HG03460 (cell line): ENCODE measurements around the gene CBX7.
"Not testable (repeated sequence)": the region's sequence is repeated elsewhere in the genome, so short reads cannot be mapped to it uniquely, and the experiment has no call there.

ENCODE experiments used
- ATAC-seq: cut with Tn5 transposase; IDR thresholded peaks from one replicate; pipeline ENCODE4 v1.9.1; 2021; ENCODE audit not compliant: unreplicated experiment

Gene CBX7

DNA sequence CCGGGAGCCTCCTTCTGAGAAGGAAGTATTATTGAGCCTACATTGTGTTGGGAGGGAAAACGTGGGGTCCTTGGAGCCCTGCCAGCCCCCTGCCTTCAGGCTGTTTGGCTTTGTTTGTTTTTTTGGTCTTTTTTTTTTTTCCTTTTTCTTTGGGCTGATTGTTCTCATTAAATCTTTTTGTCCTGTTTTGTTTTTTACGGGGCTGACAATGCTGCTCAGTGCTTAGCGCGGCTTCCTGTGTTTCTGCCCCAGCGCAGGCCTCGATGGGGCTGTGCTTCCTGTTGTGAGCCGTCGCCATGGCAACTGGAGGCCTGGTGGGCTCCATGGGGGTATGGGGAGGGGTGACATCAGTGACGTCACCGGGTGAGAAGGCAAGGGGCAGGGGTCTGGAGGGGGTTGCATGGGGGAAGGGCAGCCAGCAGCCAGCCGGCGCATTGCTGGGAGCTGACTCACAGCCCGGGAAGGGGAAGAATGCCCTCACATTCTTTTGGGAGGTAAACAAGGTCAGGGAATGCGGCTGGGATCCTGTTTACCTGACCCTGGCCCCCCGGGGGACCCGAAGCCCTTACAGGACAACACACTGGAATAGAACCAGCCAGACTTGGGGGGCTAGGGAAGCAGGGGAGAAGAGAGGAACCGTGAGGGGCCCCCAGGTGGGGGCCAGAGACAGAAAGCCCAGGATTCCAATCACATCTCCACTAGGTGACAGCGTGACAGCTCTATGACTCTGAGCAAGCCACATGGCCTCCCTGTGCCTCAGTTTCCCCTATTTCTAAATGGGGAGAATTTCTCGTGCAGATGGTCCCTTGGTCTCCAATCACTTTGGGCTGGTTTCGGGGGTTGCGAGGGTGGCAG lies 22.2 kb upstream of the CBX7 start:
- no peak for ATAC-seq

DNA sequence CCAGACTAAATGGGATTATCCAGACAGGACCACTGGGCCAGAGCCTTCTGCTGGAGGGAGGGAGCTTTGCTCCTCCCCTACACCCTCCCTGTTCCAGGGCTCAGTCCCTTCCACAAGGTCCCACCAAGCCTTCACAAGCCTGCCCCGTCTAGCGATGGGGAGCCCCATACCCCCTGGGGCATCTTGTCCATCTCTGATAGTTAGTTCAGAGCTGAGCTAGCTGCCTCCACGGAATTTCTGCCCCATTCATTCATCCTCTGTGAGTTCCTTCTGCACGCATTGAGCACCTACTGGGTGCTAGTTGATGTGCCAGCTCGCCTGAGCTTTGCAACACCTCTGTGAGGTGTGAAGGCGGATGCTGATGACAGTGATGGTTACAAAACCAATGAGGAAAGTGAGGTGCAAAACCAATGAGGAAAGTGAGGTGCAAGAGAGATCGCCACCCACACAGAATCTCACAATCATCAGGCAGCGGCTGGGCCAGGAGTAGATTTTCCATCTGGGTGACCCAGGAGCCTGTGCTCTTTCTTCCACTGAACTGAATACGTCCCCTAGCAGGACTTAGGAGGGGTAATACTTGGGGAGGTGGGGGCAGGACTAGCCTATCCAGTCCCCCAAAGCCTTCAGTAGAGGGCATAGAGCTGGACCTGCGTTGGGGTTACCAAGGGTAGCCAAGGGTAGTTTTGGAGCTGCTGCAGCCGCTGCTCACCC lies 21.5 kb upstream of the CBX7 start:
- ATAC-seq: no peak

DNA sequence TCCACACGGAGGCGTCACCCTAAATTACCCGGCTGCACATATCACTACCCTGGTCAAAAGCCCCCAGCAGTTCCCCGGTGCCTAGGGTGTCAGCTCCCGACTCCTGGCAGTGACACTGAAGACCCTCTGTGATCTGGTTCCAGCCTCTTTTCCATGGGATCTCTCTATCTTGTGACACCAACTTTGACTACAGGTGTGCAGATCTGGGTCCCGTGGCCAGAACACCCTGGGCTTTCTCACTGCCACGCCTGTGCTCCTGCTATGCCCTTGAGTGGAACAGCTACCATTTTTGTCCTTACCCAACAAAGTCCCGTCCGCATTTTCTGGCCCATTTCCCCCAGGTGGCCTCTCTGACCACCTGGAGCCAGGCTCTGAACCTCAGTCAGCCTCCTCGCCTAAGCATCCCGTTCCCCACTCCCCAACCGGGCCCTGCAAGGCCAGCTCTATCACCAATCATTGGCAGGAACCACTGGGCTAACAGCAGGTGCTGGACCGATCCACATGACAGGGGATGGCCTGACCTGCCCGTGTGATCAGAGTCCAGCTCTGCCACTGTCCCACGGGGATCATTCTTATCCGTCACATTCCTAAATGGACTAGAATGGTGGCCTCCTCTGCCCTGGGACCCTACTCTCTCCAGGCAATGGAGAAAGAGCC lies 20.7 kb upstream of the CBX7 start:
- ATAC-seq: no peak

DNA sequence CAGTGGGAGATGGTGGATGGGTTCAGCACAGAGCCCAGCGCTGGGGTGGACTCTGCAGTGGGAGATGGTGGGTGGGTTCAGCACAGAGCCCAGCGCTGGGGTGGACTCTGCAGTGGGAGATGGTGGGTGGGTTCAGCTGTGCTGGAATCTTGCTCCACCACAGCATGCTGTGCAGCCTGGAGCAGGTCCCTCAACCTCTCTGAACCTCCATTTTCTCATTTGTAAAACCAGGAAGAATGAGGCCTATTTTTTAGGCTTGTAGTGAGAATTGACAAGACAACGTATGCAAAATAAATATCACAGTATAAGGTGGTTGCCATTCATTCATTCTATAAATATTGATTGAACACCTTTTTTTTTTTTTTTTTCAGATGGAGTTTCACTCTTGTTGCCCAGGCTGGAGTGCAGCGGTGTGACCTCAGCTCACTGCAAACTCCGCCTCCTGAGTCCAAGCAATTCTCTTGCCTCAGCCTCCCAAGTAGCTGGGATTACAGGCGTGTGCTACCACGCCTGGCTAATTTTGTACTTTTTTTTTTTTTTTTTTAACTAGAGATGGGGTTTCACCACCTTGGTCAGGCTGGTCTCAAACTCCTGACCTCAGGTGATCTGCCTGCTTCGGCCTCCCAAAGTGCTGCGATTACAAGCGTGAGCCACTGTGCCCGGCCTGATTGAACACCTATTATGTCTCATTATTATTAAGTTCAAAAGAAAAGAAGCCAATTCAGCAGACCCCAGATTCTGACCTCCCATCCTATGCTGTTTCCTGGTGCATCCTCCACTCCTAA lies 20.0 kb upstream of the CBX7 start:
- not testable (repeated sequence) for ATAC-seq

DNA sequence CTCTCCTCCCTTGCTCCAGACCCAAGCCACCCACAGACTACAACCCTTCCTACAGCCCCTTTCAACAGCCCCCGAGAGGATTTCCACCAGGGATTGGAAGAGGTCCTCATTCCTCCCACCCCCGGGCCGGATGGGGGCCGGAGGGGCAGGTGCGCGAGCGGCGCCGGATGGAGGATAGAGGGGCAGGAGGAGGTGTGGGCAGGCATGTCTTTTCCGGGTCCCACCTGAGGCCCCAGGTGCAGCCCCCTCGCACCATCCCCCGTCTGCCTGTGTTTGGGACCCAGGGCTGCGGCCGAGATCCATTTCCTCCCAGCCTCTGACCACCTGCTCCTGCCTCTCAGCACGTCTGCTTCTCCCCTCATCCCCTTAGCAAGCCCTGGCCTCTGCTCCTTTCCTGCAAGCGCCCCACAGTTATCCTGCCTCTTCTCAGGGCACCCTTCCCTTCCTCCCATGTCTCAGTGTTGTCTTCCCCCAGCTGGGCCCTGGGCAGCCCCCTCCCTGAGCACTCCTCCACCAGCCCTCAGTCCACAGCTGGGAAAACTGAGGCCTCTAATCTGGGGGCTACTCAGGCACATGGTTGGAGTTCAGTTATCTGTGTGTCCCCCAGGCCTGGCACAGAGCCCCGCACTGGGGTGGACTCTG lies 19.3 kb upstream of the CBX7 start:
- no peak for ATAC-seq

DNA sequence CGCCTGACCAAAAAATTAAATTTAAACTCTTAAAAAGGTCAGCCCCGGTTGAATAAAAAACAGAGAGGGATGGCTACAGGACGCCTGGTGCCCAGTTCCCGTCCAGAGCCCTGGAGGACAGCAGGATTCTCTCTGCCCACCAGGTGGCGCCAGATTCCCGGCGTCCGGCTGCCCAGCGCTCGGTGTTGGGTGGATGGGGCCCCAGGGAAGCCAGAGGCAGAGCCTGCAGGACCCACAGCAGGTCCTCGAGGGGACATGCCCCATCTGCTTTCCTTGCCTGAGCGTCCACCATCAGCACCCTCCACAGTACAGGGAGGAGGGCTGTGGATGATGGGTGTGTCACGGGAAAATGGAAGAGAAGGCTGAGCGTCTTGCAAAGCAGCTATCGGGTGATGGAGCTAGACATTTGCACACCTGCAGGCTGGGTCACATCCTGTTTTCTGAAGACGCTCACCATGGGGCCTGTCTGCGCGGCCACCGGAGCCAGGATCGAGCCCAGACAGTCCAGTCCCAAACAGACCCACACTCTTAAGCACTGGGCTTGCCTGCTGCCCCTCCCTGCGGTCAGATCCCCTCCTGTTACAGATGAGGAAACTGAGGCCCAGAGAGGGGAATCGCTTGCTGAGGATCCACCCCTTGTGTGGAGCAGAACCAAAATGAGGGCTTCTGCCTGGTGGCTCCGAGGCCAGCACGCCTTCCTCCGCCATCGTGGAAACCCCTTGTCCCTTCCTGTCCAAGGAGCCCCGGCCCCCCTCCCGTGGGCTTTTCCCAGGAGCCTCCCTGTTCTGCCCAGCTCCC lies 18.5 kb upstream of the CBX7 start:
- no peak for ATAC-seq

DNA sequence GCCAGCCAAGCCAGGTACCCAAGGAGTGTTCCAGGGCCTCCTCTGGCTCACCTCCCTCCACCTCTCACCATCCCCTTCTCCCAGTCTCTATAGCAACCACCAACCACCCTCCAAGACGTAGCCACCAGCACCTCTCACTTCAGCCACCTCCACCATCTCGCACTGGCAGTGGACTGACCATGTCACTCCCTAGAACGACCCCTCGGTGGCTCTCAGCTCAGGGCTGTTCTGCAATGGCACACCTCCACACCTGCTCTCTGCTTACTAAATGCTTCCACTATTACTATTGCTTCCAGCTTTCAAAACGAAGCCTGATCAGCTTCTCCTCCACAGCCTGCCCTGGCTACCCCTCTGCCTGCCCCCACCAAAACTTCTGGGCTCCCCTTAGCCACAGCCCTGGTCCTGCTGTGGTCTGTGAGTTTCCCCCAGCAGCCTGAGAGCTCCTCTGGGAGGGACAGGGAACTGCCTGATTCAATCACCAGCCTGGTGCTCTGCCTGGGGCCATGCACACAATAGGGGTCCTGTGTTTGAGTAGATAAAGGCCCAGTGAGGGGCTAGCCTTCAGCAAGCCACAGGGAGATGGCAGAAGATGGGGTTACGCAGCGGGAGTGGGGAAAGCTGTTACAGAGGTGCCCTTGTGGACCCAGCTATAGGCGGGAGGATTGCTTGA lies 17.5 kb upstream of the CBX7 start:
- ATAC-seq: no peak

DNA sequence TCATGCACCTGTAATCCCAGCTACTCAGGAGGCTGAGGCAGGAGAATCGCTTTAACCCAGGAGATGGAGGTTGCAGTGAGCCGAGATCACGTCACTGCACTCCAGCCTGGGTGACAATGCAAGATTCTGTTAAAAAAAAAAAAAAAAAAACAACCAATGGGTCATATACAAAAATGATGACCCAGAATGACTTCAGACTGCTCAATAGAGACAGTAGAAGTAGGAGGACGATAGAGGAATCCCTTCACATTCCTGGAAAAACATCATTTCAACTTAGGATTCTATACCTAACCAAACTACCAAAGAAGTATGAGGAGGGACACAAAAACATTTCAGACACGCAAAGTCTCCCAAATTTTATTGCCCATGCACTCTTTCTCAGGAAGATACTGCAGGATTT lies 14.1 kb upstream of the CBX7 start:
- ATAC-seq: no peak

DNA sequence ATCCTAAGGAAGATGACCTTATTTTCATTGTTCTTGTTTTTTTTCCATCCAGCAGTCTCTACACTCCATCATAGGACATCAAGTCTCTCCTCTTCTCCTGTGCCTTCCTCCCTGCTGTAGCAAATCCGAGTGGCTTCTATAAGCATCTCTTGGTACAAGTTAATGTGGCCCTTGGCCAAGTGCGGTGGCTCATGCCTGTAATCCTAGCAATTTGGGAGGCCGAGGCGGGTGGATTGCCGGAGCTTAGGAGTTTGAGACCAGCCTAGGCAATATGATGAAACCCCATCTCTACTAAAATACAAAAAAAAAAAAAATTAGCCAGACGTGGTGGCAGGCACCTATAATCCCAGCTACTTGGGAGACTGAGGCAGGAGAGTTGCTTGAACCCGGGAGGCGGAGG lies 3.6 kb upstream of the CBX7 start:
- ATAC-seq: not testable (repeated sequence)

DNA sequence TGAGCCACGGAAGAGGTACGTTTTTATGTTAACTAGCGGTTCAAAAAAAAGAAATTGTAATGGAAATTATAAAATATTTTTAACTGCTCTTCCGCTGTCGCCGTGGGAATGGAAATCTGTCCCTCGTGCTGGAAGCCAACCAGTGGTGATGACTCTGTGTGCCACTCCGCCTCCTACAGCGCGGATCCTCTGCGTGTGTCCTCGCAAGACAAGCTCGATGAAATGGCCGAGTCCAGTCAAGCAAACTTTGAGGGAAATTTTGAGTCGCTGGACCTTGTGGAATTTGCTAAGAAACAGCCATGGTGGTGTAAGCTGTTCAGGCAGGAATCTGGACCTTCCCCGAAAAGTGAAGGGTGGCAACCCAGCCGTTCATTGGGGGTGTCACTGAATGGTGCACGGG lies 2.9 kb upstream of the CBX7 start:
- ATAC-seq: no peak

DNA sequence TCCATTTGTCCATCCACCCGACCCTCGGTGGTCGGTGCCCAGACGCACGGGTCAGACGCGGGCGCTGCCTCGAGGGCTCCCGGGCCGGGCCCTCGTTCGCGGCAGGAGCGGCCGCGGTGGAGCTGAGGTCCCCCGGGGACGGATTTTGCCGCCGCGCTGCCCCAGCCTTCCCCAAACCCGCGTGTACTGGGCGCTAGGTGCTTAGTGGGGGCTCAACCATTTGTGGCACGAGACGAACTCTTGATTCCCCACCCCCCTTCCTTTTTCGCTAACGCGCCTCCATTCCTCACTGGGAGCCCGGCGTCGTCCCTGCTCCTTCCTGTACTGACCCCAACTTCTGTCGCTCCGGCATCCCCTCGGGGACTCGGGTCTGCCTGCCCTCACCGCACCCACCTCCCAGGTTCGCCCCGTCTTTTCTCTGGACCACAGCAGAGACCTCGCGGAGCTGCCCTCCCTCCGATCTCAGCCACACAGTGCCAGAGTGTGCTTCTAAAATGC lies 789 bp upstream of the CBX7 start:
- no peak for ATAC-seq

DNA sequence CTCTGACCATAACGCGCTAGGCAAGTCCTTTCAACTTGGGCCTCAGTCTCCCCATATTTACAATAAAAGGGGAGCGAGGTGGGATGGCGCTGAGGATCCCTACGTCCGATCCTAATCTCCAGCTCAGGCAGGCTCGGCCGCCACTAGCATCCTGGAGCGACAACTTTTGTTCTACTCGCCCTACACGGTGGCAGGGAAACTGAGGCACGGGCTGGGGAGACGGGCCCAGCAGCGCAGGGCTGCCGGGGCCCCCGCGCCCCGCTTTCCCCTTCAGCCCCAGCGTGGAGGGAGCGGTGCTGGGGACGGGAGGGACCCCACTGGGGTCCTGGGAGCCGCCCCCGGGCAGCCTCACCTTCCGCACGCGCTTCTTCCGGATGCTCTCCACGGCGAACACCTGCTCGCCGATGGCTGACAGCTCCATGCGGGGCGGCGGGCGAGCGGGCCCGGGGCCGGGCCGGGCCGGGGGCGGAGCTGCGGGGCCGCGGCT lies 413 bp downstream of the CBX7 start:
- ATAC-seq: no peak

DNA sequence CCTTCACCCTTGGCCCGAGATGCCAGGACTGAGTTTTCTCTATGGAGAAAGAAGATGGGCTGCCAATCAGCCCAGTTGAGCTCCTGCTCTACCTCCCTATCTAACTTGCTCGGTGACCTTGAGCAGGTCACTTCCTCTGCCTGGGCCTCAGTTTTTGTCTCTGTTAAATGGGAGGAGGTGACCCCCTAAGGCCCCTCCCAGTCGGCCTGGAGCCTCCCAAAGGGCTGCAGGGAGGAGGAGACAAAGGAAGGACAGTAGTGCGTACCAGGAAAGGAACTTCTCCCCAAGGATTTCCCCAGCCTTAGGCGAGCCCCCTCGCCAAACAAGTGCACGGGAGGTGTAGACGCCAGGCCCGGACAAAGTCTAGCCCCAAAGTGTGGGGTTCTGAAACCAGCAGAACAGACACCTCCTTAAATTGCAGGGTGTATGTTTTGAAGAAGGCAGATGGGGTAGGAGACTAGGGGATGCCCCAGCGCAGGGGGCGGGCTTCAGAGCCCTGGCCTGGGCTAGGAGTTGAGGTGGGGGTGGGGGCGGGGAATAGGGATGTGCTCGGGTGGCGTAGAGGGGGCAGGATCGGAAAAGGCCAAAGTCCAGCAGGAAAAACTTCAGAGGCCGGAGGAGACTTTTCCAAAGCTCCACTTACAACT lies 1.0 kb downstream of the CBX7 start:
- ATAC-seq: no peak

DNA sequence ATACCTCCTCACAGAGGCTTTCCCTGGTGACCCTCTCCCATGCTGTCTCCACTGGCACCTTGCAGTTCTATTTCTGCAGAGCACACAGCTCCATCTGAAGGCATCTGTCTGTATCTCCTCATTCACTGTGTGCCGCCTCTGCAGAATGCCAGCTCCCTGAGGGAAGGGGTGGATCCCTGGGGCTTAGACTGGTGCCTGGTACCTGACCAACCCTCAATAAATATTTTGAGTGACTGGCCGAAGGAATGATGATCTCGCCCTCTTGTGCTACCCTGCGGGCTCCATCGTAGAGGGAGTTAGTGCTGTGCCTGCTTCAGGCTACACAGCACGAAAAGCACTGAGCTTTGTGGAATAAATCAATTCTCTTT lies 1.6 kb downstream of the CBX7 start:
- ATAC-seq: no peak

DNA sequence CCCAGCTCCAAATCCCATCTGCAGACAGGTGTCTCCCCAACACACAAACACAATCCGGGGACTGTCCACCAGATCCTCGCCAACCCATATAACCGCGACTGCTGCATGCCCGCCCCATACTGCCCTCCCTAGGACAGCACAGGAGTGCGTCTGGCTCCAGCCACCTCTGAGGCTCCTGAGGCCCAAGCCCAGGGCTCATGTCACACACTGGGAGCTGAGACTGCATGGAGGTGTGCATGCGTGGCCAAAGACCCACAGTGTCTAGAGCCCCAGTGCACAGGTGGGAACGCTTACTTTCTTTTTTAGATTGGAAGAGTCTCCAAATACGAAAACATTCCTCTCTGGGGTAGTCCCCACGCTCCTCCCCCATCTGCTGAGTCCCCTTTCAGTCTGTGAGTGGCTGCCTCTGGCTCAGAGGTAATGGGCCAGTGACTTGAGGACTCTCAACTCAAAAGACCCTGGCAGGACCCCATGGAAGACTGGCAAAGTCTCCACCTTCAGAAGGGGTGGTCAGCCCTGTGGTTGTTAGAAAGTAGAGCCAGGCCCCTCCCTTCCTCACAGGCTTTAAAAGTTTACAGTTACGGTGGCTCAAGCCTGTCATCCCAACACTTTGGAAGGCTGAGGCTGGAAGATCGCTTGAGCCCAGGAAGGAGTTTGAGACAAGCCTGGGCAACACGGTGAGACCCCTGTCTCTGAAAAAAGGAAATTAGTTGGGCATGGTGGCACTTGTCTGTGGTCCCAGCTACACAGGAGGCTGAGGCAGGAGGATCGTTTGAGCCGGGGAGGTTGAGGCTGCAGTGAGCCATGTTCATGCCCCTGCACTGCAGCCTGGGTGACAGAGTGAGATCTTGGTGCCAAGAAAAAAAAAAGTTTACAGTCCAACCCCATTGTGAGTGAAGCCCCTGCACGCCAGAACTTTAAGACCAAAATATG lies 2.3 kb downstream of the CBX7 start:
- no peak for ATAC-seq

DNA sequence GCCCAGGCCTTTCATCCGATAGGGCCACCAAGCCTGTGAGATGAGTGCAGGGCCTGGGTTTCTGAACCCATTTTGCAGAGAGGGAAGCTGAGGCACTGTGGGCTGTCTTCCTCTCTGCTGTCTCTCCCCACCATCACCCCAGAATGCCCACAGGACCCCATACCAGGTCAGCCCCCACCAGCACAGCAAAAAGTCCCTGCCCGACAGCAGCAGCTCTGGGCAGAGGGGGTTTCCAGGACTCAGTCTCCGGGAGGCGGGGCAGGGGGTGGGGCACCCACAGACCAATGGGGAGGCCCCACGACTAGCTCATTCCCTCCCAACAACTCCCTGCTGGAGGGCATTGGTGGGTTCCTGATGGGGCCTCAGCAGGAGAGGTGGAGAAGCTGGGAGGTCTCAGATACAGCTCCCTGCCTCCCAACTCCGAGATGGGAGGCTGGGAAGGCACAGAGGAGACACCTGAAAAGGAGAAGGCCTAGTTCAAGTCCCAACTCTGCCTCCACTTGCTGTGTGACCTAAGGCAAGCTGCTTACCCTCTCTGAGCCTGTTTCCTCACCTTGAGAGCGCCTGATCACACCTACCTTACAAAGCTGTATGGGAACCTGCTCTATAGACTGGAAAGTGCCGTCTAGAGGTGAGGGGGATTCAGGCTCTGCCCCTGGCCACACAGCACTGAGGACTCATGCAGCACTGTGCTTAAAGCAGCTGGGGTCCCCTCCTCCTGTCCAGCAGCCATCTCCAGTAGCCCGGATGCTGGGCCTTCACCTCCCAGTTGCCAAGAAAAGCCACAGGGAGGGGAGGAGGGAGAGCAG lies 3.5 kb downstream of the CBX7 start:
- ATAC-seq: no peak
